Naive thymus-derived CD4-positive, alpha-beta T cell (primary cell): Measurements from ENCODE around the gene ZNF423. TPM values are rescaled to one million over a fixed set of nuclear protein-coding genes. Genes with fewer than 3 reads are reported as not detected.

Experiments used
- ATAC-seq: fragments of 150-1000 bp; cut with Tn5 transposase; 2 replicates; pipeline ENCODE4 v1.10.0; 2021; ENCODE audit warnings: mild to moderate bottlenecking, moderate library complexity
- CTCF ChIA-PET: fragments of 350-600 bp; sonication (Branson Sonifier 250); formaldehyde crosslinking; loops from one replicate; lab custom pipeline; 2021; ENCODE audit warnings: antibody characterized with exemption; lab: Charles Lee
- POLR2A ChIA-PET: fragments of 350-600 bp; sonication (Branson Sonifier 250); formaldehyde crosslinking; loops from one replicate; lab custom pipeline; 2021; ENCODE audit warnings: antibody characterized with exemption, inconsistent platforms; lab: Charles Lee
- DNase-seq, 9 donors: peaks; one replicate each; pipeline versions ENCODE4 v3.0.0 to v3.0.0-alpha.2; 2020 to 2022; ENCODE audit warnings: mixed read lengths in 1 of 9
- H3K27ac ChIP-seq: one replicate; pipeline ENCODE4 v1.7.0; 2013; ENCODE audit warnings: mild to moderate bottlenecking, low read depth, low read length, moderate library complexity
- H3K27me3 ChIP-seq, 2 donors: one replicate each; pipeline ENCODE4 v1.7.0; 2013; ENCODE audit warnings: low read length in 2 of 2, mild to moderate bottlenecking in 2 of 2, moderate library complexity in 2 of 2; ENCODE audit not compliant: control insufficient read depth in 2 of 2, insufficient read depth in 2 of 2
- H3K36me3 ChIP-seq, 3 experiments: 1 replicate in 2 of 3; 2 replicates in 1 of 3; pipeline ENCODE4 v1.7.0; 2013; ENCODE audit warnings: low read length in 3 of 3, mild to moderate bottlenecking in 3 of 3, moderate library complexity in 1 of 3; ENCODE audit not compliant: insufficient read depth in 3 of 3, control insufficient read depth in 2 of 3
- H3K4me1 ChIP-seq, 2 donors: one replicate each; pipeline ENCODE4 v1.7.0; 2013; ENCODE audit warnings: low read length in 2 of 2, mild to moderate bottlenecking in 2 of 2, moderate library complexity in 1 of 2; ENCODE audit not compliant: control insufficient read depth in 2 of 2, insufficient read depth in 2 of 2
- H3K4me3 ChIP-seq: 2 replicates; pipeline ENCODE4 v1.7.0; 2013; ENCODE audit warnings: mild to moderate bottlenecking, low read length
- H3K9me3 ChIP-seq, 3 experiments: 1 replicate in 2 of 3; 2 replicates in 1 of 3; pipeline ENCODE4 v1.7.0; 2013; ENCODE audit warnings: low read length in 3 of 3; ENCODE audit not compliant: control insufficient read depth in 2 of 3
- H3K27ac Mint-ChIP-seq, 9 donors: one replicate each; pipeline ENCODE4 v1.8.0; 2020 to 2022; ENCODE audit warnings: mixed read lengths in 9 of 9, mild to moderate bottlenecking in 8 of 9, moderate library complexity in 5 of 9, inconsistent platforms in 2 of 9
- H3K27me3 Mint-ChIP-seq, 5 donors: one replicate each; pipeline ENCODE4 v1.8.0; 2021 to 2022; ENCODE audit warnings: mixed read lengths in 5 of 5, mild to moderate bottlenecking in 1 of 5
- H3K36me3 Mint-ChIP-seq, 5 donors: one replicate each; pipeline ENCODE4 v1.8.0; 2020 to 2022; ENCODE audit warnings: mixed read lengths in 5 of 5, mild to moderate bottlenecking in 3 of 5, inconsistent platforms in 1 of 5
- H3K4me1 Mint-ChIP-seq, 7 donors: one replicate each; pipeline ENCODE4 v1.8.0; 2020 to 2022; ENCODE audit warnings: mixed read lengths in 7 of 7, mild to moderate bottlenecking in 3 of 7, inconsistent platforms in 1 of 7
- H3K4me3 Mint-ChIP-seq, 10 donors: one replicate each; pipeline ENCODE4 v1.8.0; 2020 to 2022; ENCODE audit warnings: mild to moderate bottlenecking in 10 of 10, mixed read lengths in 10 of 10, moderate library complexity in 6 of 10, inconsistent platforms in 2 of 10
- H3K9me3 Mint-ChIP-seq, 11 donors: one replicate each; pipeline ENCODE4 v1.8.0; 2020 to 2022; ENCODE audit warnings: mixed read lengths in 11 of 11, mild to moderate bottlenecking in 4 of 11, inconsistent platforms in 1 of 11, moderate library complexity in 1 of 11
- intact Hi-C, 2 donors: fragments of 100-400 bp; cut with micrococcal nuclease; formaldehyde crosslinking; loops; one replicate each; pipeline ENCODE4 v1.15.1; 2023
- polyA plus RNA-seq, 2 donors: library from polyadenylated mRNA; unstranded; fragments of 300-500 nt; fragmentation: Illumina TruSeq; gene quantifications; one replicate each; pipeline ENCODE4 v1.2.3, GENCODE V29; 2021
- total RNA-seq, 6 experiments: library from RNA in 5 of 6; stranded (reverse) in 5 of 6; gene quantifications; 1 replicate in 5 of 6; 2 replicates in 1 of 6; pipeline ENCODE4 v1.2.3 and lab custom pipeline; 2021 to 2026

Gene ZNF423
- total and polyA plus RNA-seq, 7 experiments from 2014 or later, result not detected

- Histone ChIP-seq H3K4me3 (no peak overlapping the region), H3K9me3 (no peaks in the 10 kb centered on the region), H3K27ac (no peak overlapping the region), H3K36me3 (no peaks in the 10 kb centered on the region), H3K27me3 (no peaks in the 10 kb centered on the region), H3K4me1 (no peaks in the 10 kb centered on the region)
- ChIA-PET POLR2A (no interaction called here), CTCF (no interaction called here)
- intact Hi-C loops, result no loop called here
- Mint-ChIP-seq H3K9me3 (no peaks in the 10 kb centered on the region), H3K27me3 (peaks cover 0 to 3% (median 0%) of the 10 kb centered on the region in 5 donors), H3K27ac (peak overlapping the region in 4 of 9 donors; percentile 32 to 55 (median 51)), H3K4me1 (peaks cover 5 to 20% (median 11%) of the 10 kb centered on the region in 7 donors), H3K4me3 (peak overlapping the region in 1 of 10 donors; percentile 48), H3K36me3 (no peaks in the 10 kb centered on the region)
- ATAC-seq (no peak), DNase-seq (peak in 5 of 9 donors; percentile 6 to 30 (median 13))
Measured at GRCh38 chr16:49523435-49524159, 332.3 kb downstream of the ZNF423 start.

- H3K27me3 ChIP-seq, result no peaks in the 10 kb centered on the region
- H3K4me1 ChIP-seq, result no peaks in the 10 kb centered on the region
- Mint-ChIP-seq H3K36me3 (no peaks in the 10 kb centered on the region), H3K4me1 (peaks cover 0 to 12% (median 0%) of the 10 kb centered on the region in 7 donors), H3K27me3 (no peaks in the 10 kb centered on the region), H3K27ac (peak overlapping the region in 1 of 9 donors; percentile 41), H3K9me3 (no peaks in the 10 kb centered on the region), H3K4me3 (peak overlapping the region in 1 of 10 donors; percentile 51)
- H3K27ac ChIP-seq, result no peak overlapping the region
- intact Hi-C loops, result no loop called here
- no peaks in the 10 kb centered on the region for H3K9me3 ChIP-seq
- H3K36me3 ChIP-seq, result no peaks in the 10 kb centered on the region
- DNase-seq (no peak), ATAC-seq (no peak)
- no peak overlapping the region for H3K4me3 ChIP-seq
- POLR2A ChIA-PET, result no interaction called here
- CTCF ChIA-PET, result no interaction called here
Measured at GRCh38 chr16:49521734-49522325, 334.1 kb downstream of the ZNF423 start.

- POLR2A ChIA-PET, result interaction anchor here (0.7 kb wide), 1 partner anchor 99 kb away, joined by 4 read pairs; no protein-coding TSS in a partner anchor
- H3K4me1 Mint-ChIP-seq, result peaks cover 0 to 12% (median 0%) of the 10 kb centered on the region in 7 donors
- Histone ChIP-seq H3K27ac (no peak overlapping the region), H3K9me3 (no peaks in the 10 kb centered on the region), H3K27me3 (no peaks in the 10 kb centered on the region), H3K36me3 (no peaks in the 10 kb centered on the region), H3K4me1 (no peaks in the 10 kb centered on the region), H3K4me3 (no peak overlapping the region)
- H3K27ac Mint-ChIP-seq, result no peak overlapping the region
- CTCF ChIA-PET, result interaction anchor here (0.5 kb wide), 1 partner anchor 205 kb away, joined by 7 read pairs; no protein-coding TSS in a partner anchor
- DNase-seq, result no peak
- intact Hi-C loops, result no loop called here
- no peaks in the 10 kb centered on the region for H3K36me3 Mint-ChIP-seq
- H3K4me3 Mint-ChIP-seq, result no peak overlapping the region
- ATAC-seq, result no peak
- H3K27me3 Mint-ChIP-seq, result no peaks in the 10 kb centered on the region
- no peaks in the 10 kb centered on the region for H3K9me3 Mint-ChIP-seq
Measured at GRCh38 chr16:49520492-49521038, 335.3 kb downstream of the ZNF423 start.

GRCh38 chr16:49519741-49520140 is 336.2 kb downstream of the ZNF423 start:
- DNase-seq (no peak), ATAC-seq (no peak)
- H3K9me3 ChIP-seq, result no peaks in the 10 kb centered on the region
- H3K27ac Mint-ChIP-seq, result no peak overlapping the region
- no peaks in the 10 kb centered on the region for H3K36me3 Mint-ChIP-seq
- no peaks in the 10 kb centered on the region for H3K27me3 ChIP-seq
- H3K4me3 ChIP-seq, result no peak overlapping the region
- ChIA-PET POLR2A (no interaction called here), CTCF (no interaction called here)
- no peak overlapping the region for H3K4me3 Mint-ChIP-seq
- H3K27ac ChIP-seq, result no peak overlapping the region
- no peaks in the 10 kb centered on the region for H3K36me3 ChIP-seq
- H3K27me3 Mint-ChIP-seq, result no peaks in the 10 kb centered on the region
- intact Hi-C loops, result no loop called here
- H3K4me1 Mint-ChIP-seq, result peaks cover 0 to 12% (median 0%) of the 10 kb centered on the region in 7 donors
- no peaks in the 10 kb centered on the region for H3K9me3 Mint-ChIP-seq
- H3K4me1 ChIP-seq, result no peaks in the 10 kb centered on the region

- Mint-ChIP-seq H3K4me3 (no peak overlapping the region), H3K4me1 (peaks cover 0 to 11% (median 0%) of the 10 kb centered on the region in 7 donors), H3K27me3 (no peaks in the 10 kb centered on the region), H3K36me3 (no peaks in the 10 kb centered on the region), H3K27ac (peak overlapping the region in 1 of 9 donors; percentile 23), H3K9me3 (no peaks in the 10 kb centered on the region)
- intact Hi-C loops, result no loop called here
- H3K4me3 ChIP-seq, result no peak overlapping the region
- DNase-seq, result no peak
- no peaks in the 10 kb centered on the region for H3K27me3 ChIP-seq
- H3K4me1 ChIP-seq, result no peaks in the 10 kb centered on the region
- H3K27ac ChIP-seq, result no peak overlapping the region
- ChIA-PET POLR2A (no interaction called here), CTCF (no interaction called here)
- no peaks in the 10 kb centered on the region for H3K36me3 ChIP-seq
- ATAC-seq, result no peak
- no peaks in the 10 kb centered on the region for H3K9me3 ChIP-seq
Measured at GRCh38 chr16:49519008-49519656, 336.8 kb downstream of the ZNF423 start.

GRCh38 chr16:49516382-49517036 is 339.4 kb downstream of the ZNF423 start:
- CTCF ChIA-PET, result no interaction called here
- intact Hi-C loops, result no loop called here

More at GRCh38 chr16:49516382-49517036, 339.4 kb downstream of the ZNF423 start:
- DNase-seq (no peak), ATAC-seq (no peak)
- H3K4me1 Mint-ChIP-seq, result no peaks in the 10 kb centered on the region
- no peak overlapping the region for H3K4me3 Mint-ChIP-seq
- Histone ChIP-seq H3K27me3 (no peaks in the 10 kb centered on the region), H3K36me3 (no peaks in the 10 kb centered on the region), H3K9me3 (no peaks in the 10 kb centered on the region), H3K27ac (no peak overlapping the region), H3K4me1 (no peaks in the 10 kb centered on the region), H3K4me3 (no peak overlapping the region)
- POLR2A ChIA-PET, result interaction anchor here (0.6 kb wide), 1 partner anchor 38 kb away, joined by 3 read pairs; no protein-coding TSS in a partner anchor
- H3K27ac Mint-ChIP-seq, result peak overlapping the region in 1 of 9 donors; percentile 62
- H3K36me3 Mint-ChIP-seq, result no peaks in the 10 kb centered on the region
- no peaks in the 10 kb centered on the region for H3K9me3 Mint-ChIP-seq
- H3K27me3 Mint-ChIP-seq, result no peaks in the 10 kb centered on the region
